NCI-H748 (cell line): Measurements from ENCODE around the gene LRP11.
"Not testable (repeated sequence)": the region's sequence is repeated elsewhere in the genome, so short reads cannot be mapped to it uniquely, and the experiment has no call there.

ENCODE experiments used
- DNase-seq: peaks from one replicate; lab custom pipeline; 2025; ENCODE audit not compliant: unreplicated experiment; lab: John Stamatoyannopoulos, UW

The LRP11 gene

DNA sequence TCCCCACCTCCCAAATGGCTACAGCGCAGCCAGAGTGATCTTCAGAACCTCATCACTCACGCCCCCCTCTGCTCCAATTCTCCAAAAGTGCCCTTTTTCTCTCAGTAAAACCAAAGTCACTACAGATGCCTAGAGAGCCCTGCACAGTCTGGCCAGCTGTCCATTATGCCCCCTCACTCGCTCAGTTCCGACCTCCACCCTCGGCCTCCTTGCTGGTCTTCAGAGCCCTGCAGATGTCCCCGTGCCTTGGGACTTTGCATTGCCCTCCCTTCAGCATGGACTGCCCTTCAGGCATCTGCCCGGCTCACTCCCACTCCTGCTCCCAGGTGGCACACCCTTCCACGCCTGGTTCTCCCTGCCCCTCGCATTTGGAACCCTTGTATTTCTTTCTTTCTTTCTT is 34.8 kb upstream of the LRP11 start:
- no peak for DNase-seq

DNA sequence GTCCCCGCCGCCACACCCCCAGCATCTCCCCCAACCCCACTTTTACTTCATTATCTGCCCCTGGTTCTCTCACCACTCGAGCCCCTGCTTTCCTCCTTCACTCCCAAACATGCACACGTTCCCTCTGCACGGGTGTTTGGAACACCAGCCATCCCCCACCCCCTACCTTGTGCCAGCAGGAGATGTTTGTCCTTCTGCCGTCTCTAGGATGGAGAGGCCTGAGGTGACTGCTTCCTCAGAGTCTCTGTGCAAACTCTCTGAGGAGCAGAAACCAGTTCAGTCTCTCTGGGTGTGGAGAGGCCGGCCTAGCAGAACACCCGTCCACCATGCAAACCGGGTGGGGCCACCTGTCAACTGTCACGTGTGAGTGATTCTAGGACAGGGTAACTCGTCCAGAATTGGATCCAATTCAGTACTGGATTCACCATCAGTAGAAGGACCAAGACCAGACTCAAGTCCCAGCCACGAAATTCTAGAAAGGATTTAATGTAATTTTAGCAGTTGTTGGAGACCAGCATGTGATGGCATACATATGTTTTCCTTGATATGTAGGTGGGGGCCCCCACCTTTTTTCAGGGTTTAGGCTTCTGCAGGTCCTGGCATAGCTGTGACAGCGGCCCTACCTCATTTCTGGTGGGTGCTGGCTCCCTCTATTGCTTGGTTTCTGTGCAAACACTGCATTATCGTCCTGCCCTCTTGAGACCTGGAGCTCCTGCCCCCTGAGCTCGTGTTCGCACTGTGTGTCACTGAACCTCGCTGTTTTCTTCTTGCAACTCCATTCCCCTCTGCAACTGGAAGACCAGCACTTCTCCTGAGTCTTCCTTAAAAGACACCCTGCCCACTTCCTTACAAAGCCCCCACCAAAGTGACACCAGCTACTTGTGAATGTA is 33.9 kb upstream of the LRP11 start, which contains the start of gene RAET1E:
TSS of gene RAET1E (minus strand) at position 259 of the 890 bp plus-strand sequence. CDS start 7,212 bp downstream, outside the sequence.
- DNase-seq = no peak

DNA sequence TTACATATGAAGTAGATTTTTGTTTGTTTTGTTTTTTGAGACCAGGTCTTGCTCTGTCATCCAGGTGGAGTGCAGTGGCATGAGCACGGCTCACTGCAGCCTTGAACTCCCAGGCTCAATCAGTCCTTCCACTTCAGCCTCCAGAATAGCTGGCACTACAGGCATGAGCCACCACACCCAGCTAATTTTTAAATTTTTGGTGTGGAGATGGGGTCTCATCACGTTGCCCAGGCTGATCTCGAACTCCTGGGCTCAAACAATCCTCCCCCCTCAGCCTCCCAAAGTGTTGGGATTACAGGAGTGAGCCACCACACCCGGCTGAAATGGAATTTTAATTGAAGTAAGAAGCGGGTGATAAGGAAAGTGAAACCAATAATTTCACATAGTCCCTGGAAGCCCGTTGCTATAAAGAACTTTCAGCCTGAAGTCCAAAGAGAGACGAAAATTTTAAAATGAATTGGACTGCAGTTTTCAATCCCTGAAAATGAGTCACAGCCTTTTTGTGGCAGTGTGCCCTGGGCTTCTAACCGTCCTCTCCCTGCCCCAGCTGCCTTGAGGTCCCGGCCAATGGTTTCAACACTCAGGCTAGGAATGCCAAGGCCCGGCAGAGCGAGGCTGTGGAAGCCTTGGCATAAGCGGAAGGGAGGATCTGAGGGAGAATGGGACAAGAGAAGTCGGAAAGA is 33.0 kb upstream of the LRP11 start:
- no peak for DNase-seq

DNA sequence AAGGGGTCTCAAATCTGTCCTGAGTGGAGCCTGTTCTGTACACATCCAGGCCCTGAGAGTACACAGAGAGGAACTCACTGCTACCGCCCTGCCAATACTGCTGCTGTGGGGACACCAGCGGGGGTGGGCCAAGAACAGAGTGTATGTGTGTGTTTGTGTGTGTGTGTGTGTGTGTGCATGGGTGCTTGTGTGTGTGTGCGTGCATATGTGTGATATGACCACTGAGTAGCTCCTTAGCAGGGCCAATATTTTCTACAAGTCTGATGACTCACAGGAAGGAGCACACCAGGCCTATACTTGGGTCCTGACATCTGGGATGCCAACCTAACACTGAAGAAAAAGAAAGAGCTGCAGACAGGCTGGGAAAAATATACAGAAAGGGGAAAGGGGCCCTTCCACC is 32.3 kb upstream of the LRP11 start:
- no peak for DNase-seq

DNA sequence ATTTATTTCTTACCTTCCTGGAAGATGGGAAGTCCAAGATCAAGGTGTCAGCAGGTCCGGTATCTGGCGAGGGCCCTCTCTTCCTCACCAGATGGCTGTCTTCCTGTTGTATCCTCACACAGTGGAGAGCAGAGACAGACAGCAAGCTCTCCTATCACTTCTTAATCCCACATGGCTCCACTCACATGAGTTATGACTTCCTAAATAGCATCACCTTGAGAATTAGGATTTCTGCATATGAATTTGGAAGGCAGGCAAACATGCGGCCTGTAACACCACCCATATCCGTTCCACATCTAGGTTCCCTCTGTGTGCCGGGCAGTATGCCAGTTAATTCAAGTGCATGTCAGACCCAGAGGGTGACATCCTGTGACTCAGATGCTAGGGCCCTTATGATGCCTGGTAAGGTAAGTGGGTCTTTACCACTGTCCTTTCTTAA is 31.7 kb upstream of the LRP11 start:
- DNase-seq = no peak

DNA sequence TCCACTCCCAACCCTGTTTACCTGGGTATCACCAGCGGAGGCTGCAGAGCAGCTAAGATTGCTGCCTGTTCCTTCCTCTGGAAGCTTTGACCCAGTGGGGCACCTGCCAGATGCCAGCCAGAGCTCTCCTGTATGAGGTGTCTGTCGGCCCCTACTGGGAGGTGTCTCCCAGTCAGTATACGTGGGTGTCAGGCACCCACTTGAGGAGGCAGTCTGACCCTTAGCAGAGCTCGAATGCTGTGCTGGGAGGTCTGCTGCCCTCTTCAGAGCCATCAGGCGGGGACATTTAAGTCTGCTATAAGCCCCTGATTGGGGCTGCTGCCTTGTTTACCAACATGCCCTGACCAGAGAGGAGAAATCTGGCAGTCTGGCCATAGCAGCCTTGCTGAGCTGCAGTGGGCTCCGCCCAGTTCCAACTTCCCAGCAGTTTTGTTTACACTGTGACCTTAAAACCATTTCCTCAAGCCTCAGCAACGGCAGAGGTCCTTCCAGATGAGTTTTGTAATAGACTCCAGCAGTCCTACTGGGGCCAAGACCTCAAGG is 31.0 kb upstream of the LRP11 start:
- peak; percentile 19 for DNase-seq

DNA sequence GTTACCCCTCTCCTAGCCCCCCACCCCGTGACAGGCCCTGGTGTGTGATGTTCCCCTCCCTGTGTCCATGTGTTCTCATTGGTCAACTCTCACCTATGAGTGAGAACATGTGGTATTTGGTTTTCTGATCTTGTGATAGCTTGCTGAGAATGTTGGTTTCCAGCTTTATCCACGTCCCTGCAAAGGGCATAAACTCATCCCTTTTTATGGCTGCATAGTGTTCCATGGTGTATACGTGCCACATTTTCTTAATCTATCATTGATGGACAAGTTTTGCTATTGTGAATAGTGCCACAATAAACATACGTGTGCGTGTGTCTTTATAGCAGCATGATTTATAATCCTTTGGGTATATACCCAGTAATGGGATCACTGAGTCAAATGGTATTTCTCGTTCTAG is 27.7 kb upstream of the LRP11 start:
- DNase-seq = not testable (repeated sequence)

DNA sequence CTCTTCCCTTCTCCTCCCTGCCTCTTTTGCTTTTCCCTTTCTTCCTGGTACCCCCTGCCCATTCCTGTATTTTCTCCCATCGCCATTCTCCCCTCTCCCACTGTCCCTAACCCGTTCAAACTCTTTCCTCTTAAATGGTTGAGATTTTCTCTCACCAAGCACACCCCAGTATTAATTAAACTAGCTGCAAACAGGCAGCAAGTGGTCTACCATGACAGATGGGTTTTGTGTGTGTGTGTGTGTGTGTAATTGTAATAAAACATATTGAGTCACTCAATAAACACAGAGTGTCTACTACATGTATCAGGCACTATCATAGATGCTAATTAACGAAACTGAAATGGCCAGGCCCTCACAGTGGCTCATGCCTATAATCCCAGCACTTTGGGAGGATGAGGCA is 27.1 kb upstream of the LRP11 start:
- no peak for DNase-seq

DNA sequence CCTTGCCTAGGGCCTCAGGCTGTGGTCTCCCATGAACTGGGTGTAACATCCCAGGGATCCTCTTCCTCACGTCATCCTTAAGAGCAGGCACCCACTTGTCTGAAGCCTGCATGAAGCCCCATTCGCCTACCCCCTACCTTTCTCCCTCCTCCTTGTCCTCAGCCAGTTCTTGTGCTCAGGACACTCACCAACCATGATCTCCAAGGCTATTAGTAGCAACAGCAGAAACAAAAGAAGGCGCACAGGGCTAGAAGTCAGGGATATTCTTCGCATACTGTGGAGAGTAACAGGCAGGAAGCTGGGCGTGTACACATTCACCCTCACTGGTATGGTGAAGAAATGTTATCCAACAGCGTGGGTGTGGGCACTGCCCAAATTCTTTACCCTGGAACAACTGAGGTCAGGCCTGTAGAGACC is 26.5 kb upstream of the LRP11 start:
- DNase-seq = no peak

DNA sequence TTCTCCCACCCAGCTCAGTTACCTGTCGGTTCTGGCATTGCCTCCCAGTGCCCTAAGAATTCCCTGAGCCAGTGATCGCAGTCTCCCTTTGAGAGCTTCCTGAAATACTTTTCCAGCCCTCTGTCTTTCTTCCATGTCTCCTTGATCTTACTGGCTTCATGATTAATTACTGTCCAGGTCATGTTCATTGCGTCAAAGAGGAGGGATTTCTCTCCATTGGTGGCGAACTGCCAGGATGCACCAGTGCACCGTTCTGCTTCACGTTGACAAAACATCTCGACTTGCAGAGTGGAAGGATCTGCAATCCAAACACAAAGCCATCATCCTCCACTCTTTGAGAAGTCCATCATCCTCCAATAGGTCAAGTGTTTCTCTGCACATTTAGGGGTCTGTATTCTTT is 25.2 kb upstream of the LRP11 start:
- DNase-seq = no peak

DNA sequence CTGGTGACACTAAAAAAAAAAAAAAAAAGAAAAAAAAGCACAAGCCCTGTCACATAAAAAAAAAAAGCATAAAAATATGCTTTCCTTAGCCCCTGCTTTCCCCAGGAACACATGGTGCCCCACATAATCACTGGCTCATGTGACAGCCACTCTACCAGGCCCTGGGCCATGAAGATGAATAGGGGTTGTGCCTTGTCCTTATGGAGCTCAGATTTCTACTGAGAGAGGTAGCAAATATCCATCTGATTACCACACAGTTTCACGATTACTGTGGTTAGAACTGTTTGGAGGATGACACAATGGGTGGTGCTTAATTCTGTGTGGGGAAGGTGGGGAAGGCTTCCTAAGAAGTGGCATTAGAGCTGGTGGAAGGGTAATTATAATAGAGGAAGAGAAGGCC is 24.5 kb upstream of the LRP11 start:
- no peak for DNase-seq

DNA sequence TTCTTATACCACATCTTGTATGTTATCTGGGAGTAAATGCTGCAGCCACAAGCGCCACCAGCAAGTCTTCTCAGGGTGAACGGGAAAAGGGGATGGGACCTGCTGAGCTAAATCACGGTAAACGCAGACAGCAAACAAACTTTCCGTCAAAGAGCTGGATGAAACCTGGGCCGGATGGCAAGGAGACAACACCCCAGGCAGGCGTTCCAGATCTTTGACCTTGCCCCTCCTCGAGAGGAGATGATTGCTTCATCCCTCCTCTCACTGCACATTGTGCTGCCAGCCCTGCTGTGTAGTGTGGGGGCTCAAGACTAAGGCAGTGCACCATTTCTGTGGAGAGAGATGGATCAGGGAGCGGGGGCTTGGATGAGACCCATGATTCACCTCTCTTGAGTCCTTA is 23.9 kb upstream of the LRP11 start:
- DNase-seq = no peak

DNA sequence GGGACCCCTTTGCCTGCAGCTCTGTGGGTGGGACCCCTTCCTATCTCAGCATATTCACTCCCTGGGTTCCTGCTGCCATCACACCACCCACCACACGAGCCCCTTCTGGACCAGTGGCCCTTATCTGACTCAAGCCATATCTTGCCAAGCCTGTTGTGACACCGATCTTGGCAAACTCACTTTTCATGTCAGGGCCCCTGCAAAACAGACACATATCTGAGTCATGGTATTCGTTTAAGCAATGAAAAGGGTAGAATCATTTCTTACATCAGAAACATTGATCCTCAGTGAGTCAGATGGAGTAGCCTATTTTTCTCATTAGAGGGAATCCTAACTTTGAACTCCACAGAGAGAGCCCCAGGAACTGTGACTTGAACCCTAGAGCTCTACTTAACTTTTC is 23.2 kb upstream of the LRP11 start:
- no peak for DNase-seq

DNA sequence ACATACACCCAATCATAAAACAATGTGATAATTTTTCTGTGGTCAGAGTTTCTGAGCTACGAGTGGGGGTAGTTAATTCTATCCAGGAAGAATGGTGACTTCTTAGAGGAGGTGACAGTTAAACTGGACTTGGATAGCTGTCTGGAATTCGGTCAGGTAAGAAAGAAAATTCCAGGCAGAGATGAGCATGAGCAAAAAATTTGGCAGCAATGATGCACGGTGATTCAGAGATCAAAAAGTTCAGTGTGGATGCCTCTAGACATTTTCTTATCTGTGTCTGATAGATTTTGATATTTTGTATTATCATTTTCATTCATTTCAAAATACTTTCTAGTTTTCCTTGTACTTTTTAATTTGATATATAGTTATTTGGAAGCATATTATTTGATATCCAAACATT is 21.7 kb upstream of the LRP11 start:
- DNase-seq = no peak

DNA sequence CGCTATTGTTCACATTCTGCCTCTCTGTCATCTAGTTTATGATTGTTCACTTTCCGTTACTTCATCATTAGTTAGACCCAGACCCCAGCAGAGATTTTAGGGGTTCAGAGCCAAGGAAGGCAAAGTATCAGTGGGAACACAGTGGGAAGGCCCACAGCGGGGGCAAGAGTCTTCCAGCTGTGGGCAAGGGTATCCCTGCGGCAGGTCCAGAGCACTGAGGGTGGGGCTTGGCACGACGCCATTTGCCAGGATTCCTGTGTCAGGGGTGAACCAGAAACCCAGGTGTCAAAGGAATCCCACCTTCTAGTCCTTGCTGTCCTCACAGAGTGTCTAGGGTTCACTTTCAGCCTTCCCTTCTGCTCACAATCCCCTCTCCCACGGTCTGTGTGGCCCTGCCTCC is 20.5 kb upstream of the LRP11 start:
- no peak for DNase-seq

DNA sequence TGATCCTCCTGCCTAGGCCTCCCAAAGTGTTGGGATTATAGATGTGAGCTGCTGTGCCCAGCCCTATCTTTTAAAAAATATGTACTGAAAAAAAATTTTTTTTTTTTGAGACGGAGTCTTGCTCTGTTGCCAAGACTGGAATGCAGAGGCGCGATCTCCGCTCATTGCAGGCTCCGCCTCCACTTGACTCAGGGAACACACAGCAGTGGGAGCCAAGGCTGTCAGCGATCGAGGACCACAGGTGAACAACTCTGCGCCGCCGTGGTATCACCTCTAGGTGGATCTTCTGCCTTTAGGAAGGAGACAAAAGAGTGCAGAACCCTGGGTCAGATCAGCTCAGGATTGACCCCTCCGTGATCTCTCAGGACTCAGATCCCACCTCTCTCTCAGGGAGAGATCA is 20.1 kb upstream of the LRP11 start:
- peak; percentile 40 for DNase-seq

DNA sequence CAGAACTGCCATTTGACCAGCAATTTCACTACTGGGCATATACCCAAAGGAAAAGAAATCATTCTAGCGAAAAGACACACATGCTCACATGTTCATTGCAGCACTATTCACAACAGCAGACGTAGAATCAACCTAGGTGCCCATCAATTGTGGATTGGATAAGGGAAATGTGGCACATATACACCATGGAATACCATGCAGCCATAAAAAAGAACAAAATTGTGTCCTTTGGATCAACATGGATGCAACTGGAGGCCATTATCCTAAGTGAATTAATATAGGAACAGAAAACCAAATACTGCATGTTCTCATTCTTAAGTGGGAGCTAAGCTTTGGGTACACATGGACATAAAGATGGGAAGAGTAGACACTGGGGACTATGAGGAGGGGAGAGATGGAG is 17.7 kb upstream of the LRP11 start:
- DNase-seq = no peak

DNA sequence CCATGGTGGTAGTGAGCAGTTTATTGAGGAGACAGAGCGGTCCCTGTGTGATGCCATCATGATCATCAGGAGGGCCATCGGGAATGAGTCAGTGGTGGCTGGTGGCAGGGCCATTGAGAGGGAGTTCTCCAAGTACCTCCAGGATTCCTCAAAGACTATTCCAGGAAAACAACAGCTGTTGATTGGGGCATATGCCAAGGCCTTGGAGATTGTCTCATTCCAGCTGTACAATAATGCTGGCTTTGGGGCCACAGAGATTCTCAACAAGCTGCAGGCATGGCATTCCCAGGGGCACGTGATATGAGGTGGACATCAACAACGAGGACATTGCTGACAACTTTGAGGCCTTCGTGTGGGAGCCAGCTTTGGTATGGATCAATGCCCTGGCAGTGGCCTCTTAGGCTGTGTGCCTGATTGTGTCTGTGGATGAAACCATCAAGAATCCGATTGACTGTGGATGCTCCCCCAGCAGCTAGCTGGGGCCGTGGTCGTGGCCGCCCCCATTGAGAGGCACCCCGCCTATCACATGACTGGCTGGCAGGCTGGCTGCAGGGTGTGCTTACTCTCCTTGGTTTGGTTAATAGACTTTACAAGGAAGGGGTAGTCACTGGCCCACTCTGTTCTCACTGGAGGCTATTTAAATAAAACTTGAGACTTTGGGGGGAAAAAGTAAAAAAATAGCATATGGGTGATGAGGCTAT is 17.1 kb upstream of the LRP11 start:
- no peak for DNase-seq

DNA sequence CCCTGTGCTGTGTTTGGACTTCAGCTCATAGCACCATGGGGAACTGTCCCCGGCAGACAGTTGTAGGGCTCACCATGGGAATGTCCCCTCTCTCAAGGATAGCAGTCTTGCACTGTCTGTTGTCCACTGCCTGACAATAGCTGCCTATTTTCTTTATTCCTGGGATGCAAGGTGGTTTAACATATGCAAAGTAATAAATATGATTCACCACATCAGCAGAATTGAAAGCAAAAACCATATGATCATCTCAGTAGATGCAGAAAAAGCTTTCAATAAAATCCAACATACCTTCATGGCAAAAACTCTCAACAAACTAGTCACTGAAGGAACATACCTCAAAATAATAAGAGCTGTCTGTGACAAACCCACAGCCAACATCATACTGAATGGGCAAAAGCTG is 13.5 kb upstream of the LRP11 start:
- no peak for DNase-seq

DNA sequence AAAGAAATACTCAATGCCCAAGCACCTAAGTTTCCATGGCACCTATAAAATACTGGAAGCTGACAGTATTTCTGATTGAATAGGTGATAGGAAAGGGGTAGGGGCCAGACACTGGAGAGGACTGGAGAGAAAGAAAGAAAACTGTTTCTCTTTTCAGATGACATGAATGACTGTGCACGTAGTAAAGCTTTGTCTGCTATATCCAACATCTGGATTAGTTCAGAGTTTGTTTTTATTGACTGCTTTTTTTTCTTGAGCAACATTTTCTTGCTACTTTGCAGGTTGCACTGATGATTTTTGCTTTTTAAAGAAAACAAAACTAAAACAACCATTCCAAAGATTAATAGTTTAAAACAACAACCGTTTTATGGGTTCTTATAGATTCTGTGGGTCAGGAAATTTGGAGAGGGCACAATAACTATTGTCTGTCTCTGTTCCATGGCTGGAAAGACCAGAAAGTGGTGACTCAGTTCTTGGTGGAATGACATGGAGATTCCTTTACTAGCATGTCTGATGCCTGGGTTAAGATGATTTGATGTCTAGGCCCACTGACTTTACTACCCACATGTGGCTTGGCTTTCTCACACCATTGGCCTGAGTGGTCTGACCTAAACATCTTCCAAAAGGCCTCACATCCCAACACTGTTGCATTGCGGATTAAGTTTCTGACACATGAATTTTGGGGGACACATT is 12.2 kb upstream of the LRP11 start:
- no peak for DNase-seq

DNA sequence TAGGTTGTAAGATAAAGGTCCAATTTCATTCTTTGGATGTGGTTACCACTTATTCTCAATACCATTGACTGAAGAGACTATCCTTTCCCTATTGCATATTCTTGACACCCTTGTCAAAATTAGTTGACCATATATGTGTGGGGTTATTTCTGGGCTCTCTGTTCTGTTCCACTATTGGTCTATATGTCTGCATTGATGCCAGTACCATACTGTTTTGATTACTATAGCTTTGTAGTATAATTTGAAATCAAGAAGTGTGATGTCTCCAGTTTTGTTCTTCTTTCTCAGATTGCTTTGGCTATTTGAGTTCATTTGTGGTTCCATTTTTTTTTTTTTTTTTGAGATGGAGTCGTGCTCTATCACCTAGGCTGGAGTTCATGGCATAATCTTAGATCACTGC is 8.1 kb upstream of the LRP11 start:
- no peak for DNase-seq
